OCI-LY3 (cell line): ENCODE results near the gene COL26A1.

Experiments
- H2AFZ ChIP-seq: fragments of 200-600, 300-600 bp; shearing (Covaris generic); 2 replicates; pipeline ENCODE4 v1.6.0; 2014; ENCODE audit warnings: antibody characterized with exemption, low read depth, low read length
- H3K27ac ChIP-seq: fragments of 200-600, 300-600 bp; sonication (generic); 2 replicates; pipeline ENCODE4 v1.5.1; 2014; ENCODE audit warnings: mild to moderate bottlenecking, low read length, moderate library complexity, mixed read lengths
- H3K27me3 ChIP-seq: fragments of 200-600, 300-600 bp; sonication (generic); 2 replicates; pipeline ENCODE4 v1.6.1; 2014; ENCODE audit warnings: low read depth, low read length, mixed read lengths
- H3K36me3 ChIP-seq: fragments of 200-600, 300-600 bp; sonication (generic); replicated peaks from 2 replicates; pipeline ENCODE3; 2014; ENCODE audit warnings: low read depth, low read length, mixed read lengths
- H3K4me1 ChIP-seq: fragments of 300-600, 200-600 bp; sonication (generic); 2 replicates; pipeline ENCODE4 v1.6.1; 2014; ENCODE audit warnings: low read length, mixed read lengths
- H3K4me2 ChIP-seq: fragments of 200-600, 300-600 bp; sonication (generic); 2 replicates; pipeline ENCODE4 v1.6.1; 2014; ENCODE audit warnings: low read length, mixed read lengths
- H3K4me3 ChIP-seq: fragments of 300-600, 200-600 bp; sonication (generic); 2 replicates; pipeline ENCODE4 v1.5.1; 2014; ENCODE audit warnings: antibody characterized with exemption, mild to moderate bottlenecking, low read length, moderate library complexity
- H3K79me2 ChIP-seq: fragments of 300-600, 200-600 bp; shearing (Covaris generic); 2 replicates; pipeline ENCODE4 v1.6.1; 2014; ENCODE audit warnings: mild to moderate bottlenecking, low read length, mixed read lengths
- H3K9ac ChIP-seq: fragments of 300-600, 200-600 bp; shearing (Covaris generic); 2 replicates; pipeline ENCODE4 v1.6.0; 2014; ENCODE audit warnings: mild to moderate bottlenecking, low read length, moderate library complexity
- H3K9me3 ChIP-seq: fragments of 200-600, 300-600 bp; shearing (Covaris generic); 2 replicates; pipeline ENCODE4 v1.6.1; 2014; ENCODE audit warnings: low read length, mixed read lengths; ENCODE audit not compliant: insufficient read depth
- H4K20me1 ChIP-seq: fragments of 200-600, 300-600 bp; sonication (generic); 2 replicates; pipeline ENCODE4 v1.6.1; 2016; ENCODE audit warnings: low read length, mixed read lengths; ENCODE audit not compliant: insufficient read depth
- EZH2phosphoT487 ChIP-seq: fragments of 200-600 bp; shearing (Covaris generic); IDR thresholded peaks from 2 replicates; pipeline ENCODE4 v1.6.1; 2018; ENCODE audit warnings: antibody characterized with exemption, mixed run types, low read depth
- TF ChIP-seq, protein P1 (sequence below): fragments of 200-600, 300-600 bp; sonication (generic); IDR thresholded peaks from 2 replicates; pipeline ENCODE4 v1.5.1; 2014; ENCODE audit warnings: antibody characterized with exemption, low read length, low read depth

The COL26A1 gene

DNA sequence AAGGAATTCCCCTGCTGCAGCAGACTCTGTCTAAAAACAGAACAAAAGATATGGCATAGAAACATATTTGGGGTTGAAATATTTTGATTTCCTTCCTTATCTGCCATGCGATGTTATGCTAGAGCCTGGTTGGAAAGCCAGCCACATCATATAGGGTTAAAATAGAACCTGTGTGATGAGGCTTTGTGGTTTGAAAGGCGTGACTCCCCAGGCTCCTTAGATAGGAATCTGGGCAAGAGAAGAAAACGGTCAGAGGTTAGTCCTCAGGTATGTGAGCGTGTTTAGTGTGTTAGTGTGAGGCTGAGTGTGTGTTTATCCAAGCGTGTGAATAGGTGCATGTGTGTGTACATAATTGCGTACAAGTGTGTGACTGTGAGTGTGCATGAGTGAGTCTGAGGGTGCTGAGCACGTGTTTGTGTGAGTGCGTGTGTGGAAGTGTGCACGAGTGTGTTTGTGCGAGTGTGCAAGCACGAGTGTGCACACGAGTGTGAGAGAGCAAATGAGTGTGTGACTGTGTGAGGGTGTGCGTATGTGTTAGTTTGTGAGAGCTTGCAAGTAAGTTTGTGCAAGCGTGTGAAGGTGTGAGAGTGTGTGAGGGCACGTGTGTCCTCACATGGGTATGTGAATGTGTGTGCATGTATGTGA lies 79.9 kb downstream of the COL26A1 start:
- H3K9me3 ChIP-seq: no peaks in the 10 kb centered on the region
- no peak overlapping the region for H2AFZ ChIP-seq
- no peaks in the 10 kb centered on the region for H3K4me1 ChIP-seq
- no peaks in the 10 kb centered on the region for H3K79me2 ChIP-seq
- H3K9ac ChIP-seq: no peak overlapping the region
- TF ChIP-seq, protein P1, sequence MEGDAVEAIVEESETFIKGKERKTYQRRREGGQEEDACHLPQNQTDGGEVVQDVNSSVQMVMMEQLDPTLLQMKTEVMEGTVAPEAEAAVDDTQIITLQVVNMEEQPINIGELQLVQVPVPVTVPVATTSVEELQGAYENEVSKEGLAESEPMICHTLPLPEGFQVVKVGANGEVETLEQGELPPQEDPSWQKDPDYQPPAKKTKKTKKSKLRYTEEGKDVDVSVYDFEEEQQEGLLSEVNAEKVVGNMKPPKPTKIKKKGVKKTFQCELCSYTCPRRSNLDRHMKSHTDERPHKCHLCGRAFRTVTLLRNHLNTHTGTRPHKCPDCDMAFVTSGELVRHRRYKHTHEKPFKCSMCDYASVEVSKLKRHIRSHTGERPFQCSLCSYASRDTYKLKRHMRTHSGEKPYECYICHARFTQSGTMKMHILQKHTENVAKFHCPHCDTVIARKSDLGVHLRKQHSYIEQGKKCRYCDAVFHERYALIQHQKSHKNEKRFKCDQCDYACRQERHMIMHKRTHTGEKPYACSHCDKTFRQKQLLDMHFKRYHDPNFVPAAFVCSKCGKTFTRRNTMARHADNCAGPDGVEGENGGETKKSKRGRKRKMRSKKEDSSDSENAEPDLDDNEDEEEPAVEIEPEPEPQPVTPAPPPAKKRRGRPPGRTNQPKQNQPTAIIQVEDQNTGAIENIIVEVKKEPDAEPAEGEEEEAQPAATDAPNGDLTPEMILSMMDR: no peak
- TF ChIP-seq EZH2phosphoT487: no peak
- no peaks in the 10 kb centered on the region for H3K36me3 ChIP-seq
- no peak overlapping the region for H3K4me3 ChIP-seq
- no peak overlapping the region for H3K4me2 ChIP-seq
- no peaks in the 10 kb centered on the region for H4K20me1 ChIP-seq
- H3K27me3 ChIP-seq: peaks cover 10% of the 10 kb centered on the region; the same call in 1 of the 2 replicates
- no peak overlapping the region for H3K27ac ChIP-seq

DNA sequence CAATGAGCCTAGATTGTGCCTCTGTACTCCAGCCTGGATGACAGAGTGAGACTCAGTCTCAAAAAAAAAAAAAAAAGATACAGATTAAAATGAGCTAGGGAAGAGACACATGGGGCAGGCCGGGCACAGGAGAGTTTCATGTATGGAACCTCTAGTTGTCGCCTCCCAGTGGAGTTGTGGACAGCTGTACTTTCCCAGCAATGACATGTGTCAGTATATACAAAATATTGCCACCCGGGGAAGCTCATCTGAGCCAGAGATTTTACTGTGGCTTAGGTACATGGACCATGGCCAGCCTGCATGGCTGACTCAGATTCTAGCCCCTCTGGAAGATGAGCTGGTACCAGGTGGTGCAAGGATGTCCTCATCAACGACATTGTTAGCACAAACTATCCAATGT lies 87.4 kb downstream of the COL26A1 start:
- H3K4me3 ChIP-seq: no peak overlapping the region
- H3K4me1 ChIP-seq: no peaks in the 10 kb centered on the region

DNA sequence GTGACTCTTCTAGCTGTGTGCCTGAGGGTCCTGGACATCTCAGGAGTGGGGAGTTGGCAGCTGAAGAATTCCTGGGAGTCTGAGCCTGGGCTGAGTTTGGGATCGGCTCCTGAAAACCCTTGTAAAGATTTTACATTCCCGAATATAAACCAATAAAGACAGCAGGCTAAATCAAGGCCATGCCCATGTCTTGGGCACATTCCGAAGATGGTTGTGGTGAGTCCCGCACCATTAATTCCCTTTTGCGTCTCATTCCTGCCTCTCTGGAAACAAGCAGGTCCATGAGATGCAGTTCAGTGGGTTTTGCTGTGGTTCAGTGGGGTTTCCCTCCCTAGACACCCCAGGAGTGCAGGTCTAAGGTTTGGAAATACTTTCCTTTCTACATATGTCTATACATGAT lies 90.9 kb downstream of the COL26A1 start:
- H3K27ac ChIP-seq: no peak overlapping the region
- peaks cover 6% of the 10 kb centered on the region for H3K27me3 ChIP-seq
- H3K4me1 ChIP-seq: no peaks in the 10 kb centered on the region
- no peaks in the 10 kb centered on the region for H3K9me3 ChIP-seq
- H3K9ac ChIP-seq: no peak overlapping the region
- TF ChIP-seq EZH2phosphoT487: no peak
- TF ChIP-seq, protein P1: no peak
- no peaks in the 10 kb centered on the region for H3K36me3 ChIP-seq
- H3K79me2 ChIP-seq: no peaks in the 10 kb centered on the region
- H3K4me2 ChIP-seq: no peak overlapping the region
- no peak overlapping the region for H2AFZ ChIP-seq
- H3K4me3 ChIP-seq: no peak overlapping the region
- no peaks in the 10 kb centered on the region for H4K20me1 ChIP-seq

More for the DNA sequence above, 87.4 kb downstream of the COL26A1 start:
- H3K27me3 ChIP-seq: peaks cover 6% of the 10 kb centered on the region
- H3K27ac ChIP-seq: no peak overlapping the region
- no peak overlapping the region for H2AFZ ChIP-seq
- H4K20me1 ChIP-seq: no peaks in the 10 kb centered on the region
- H3K9me3 ChIP-seq: no peaks in the 10 kb centered on the region
- no peak overlapping the region for H3K9ac ChIP-seq
- H3K36me3 ChIP-seq: no peaks in the 10 kb centered on the region
- TF ChIP-seq, protein P1: no peak
- no peak for TF ChIP-seq EZH2phosphoT487
- H3K79me2 ChIP-seq: no peaks in the 10 kb centered on the region
- H3K4me2 ChIP-seq: no peak overlapping the region

DNA sequence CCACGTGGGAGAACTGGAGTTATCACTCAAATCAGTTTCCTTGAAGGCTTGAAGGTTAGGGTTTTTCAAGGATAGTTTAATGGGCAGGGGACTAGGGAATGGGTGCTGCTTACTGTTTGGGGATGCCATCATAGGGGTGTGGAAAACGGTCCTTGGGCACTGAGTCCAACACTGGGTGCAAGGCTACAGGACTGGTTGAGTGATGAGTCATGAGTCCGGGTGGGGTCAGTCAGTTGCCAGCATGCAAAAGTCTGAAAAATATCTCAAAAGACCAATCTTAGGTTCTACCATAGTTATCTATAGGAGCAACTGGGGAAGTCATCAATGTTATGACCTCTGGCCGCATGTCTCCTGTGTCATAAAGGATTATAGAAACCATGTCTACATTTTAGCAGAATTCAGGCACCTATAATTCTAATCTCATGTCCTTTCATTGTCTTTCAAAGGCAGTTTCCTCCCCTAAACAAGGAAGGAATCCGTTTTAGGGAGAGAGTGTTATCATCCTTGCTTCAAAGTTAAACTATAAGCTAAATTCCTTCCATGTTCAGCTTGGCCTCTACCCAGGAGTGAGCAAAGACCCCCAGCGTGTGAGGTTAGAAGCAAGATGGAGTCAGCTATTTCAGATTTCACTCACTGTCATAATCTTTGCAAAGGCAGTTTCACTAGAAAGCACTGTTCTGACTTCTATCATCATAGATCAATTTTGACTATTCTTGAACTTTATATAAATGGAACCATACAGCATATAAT lies 94.5 kb downstream of the COL26A1 start:
- no peak overlapping the region for H2AFZ ChIP-seq
- no peaks in the 10 kb centered on the region for H4K20me1 ChIP-seq
- no peaks in the 10 kb centered on the region for H3K79me2 ChIP-seq
- TF ChIP-seq EZH2phosphoT487: no peak
- TF ChIP-seq, protein P1: no peak
- no peak overlapping the region for H3K4me3 ChIP-seq
- H3K4me1 ChIP-seq: no peaks in the 10 kb centered on the region
- H3K36me3 ChIP-seq: no peaks in the 10 kb centered on the region
- no peaks in the 10 kb centered on the region for H3K9me3 ChIP-seq
- H3K27me3 ChIP-seq: no peaks in the 10 kb centered on the region; the same call in 1 of the 2 replicates
- H3K27ac ChIP-seq: no peak overlapping the region
- no peak overlapping the region for H3K4me2 ChIP-seq
- H3K9ac ChIP-seq: no peak overlapping the region
